Measurements from ENCODE around the gene PHF2.

Gene PHF2

DNA sequence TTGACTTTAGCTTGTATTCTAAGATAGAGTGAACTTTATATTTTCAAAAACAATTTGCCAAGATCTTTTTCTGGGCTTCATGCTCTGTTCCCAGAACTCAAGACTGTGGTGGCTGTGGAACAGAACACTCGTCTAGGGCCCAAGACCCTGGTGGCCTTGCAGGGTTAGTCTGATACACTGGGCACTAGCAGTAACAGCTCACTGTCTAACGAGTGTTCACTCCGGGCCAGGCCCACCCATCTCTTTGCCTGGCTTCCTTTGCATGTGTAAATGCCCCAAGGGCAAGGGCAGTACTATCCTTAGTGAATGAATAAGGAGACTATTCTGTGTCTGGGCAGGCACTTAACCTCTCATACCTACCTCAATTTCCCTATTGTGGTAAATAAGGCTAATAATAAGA, 47.4 kb downstream of the PHF2 start:
- H3K9ac ChIP-seq (ENCODE audit: low read length) = no peak overlapping the region
- H3K9me3 ChIP-seq (ENCODE audit: low read length) = no peaks in the 10 kb centered on the region
- H3K36me3 ChIP-seq (ENCODE audit: insufficient read depth, low read length) = no peaks in the 10 kb centered on the region
- no peak overlapping the region for H3K4me3 ChIP-seq (ENCODE audit: low read depth in 1 of 2, low read length in 2 of 2)
- H3K27ac ChIP-seq (ENCODE audit: low read depth, low read length) = no peak overlapping the region
- no peaks in the 10 kb centered on the region for H3K27me3 ChIP-seq (ENCODE audit: control insufficient read depth in 1 of 2, insufficient read depth in 2 of 2, low read length in 2 of 2)
- peaks cover 11% of the 10 kb centered on the region for H3K4me1 ChIP-seq (ENCODE audit: insufficient read depth, low read length)

- no peaks in the 10 kb centered on the region for H3K27me3 ChIP-seq (ENCODE audit: control insufficient read depth in 1 of 2, insufficient read depth in 2 of 2, low read length in 2 of 2)
- H3K27ac ChIP-seq (ENCODE audit: low read depth, low read length) = no peak overlapping the region
These were observed 48.0 kb downstream of the PHF2 start for GRCh38 chr9:93624431-93624834.

GRCh38 chr9:93624977-93625376, 48.6 kb downstream of the PHF2 start:
- Histone ChIP-seq H3K9me3 (ENCODE audit: low read length) (no peaks in the 10 kb centered on the region), H3K9ac (ENCODE audit: low read length) (no peak overlapping the region), H3K27ac (ENCODE audit: low read depth, low read length) (no peak overlapping the region), H3K4me1 (ENCODE audit: insufficient read depth, low read length) (peaks cover 5% of the 10 kb centered on the region), H3K36me3 (ENCODE audit: insufficient read depth, low read length) (no peaks in the 10 kb centered on the region), H3K4me3 (ENCODE audit: low read depth in 1 of 2, low read length in 2 of 2) (no peak overlapping the region), H3K27me3 (ENCODE audit: control insufficient read depth in 1 of 2, insufficient read depth in 2 of 2, low read length in 2 of 2) (no peaks in the 10 kb centered on the region)

More at GRCh38 chr9:93624431-93624834, 48.0 kb downstream of the PHF2 start:
- Histone ChIP-seq H3K4me1 (ENCODE audit: insufficient read depth, low read length) (peaks cover 5% of the 10 kb centered on the region), H3K4me3 (ENCODE audit: low read depth in 1 of 2, low read length in 2 of 2) (no peak overlapping the region), H3K9me3 (ENCODE audit: low read length) (no peaks in the 10 kb centered on the region), H3K36me3 (ENCODE audit: insufficient read depth, low read length) (no peaks in the 10 kb centered on the region), H3K9ac (ENCODE audit: low read length) (no peak overlapping the region)

- Histone ChIP-seq H3K27me3 (ENCODE audit: control insufficient read depth in 1 of 2, insufficient read depth in 2 of 2, low read length in 2 of 2) (no peaks in the 10 kb centered on the region), H3K36me3 (ENCODE audit: insufficient read depth, low read length) (peaks cover 28% of the 10 kb centered on the region), H3K27ac (ENCODE audit: low read depth, low read length) (no peak overlapping the region), H3K9me3 (ENCODE audit: low read length) (no peaks in the 10 kb centered on the region), H3K4me1 (ENCODE audit: insufficient read depth, low read length) (no peaks in the 10 kb centered on the region), H3K4me3 (ENCODE audit: low read depth in 1 of 2, low read length in 2 of 2) (no peak overlapping the region), H3K9ac (ENCODE audit: low read length) (no peak overlapping the region)
These were observed 53.5 kb downstream of the PHF2 start for GRCh38 chr9:93629920-93630319.

GRCh38 chr9:93630806-93631411, 54.5 kb downstream of the PHF2 start:
- Histone ChIP-seq H3K9me3 (ENCODE audit: low read length) (no peaks in the 10 kb centered on the region), H3K4me1 (ENCODE audit: insufficient read depth, low read length) (no peaks in the 10 kb centered on the region), H3K9ac (ENCODE audit: low read length) (no peak overlapping the region), H3K27me3 (ENCODE audit: control insufficient read depth in 1 of 2, insufficient read depth in 2 of 2, low read length in 2 of 2) (no peaks in the 10 kb centered on the region), H3K4me3 (ENCODE audit: low read depth in 1 of 2, low read length in 2 of 2) (no peak overlapping the region), H3K36me3 (ENCODE audit: insufficient read depth, low read length) (peaks cover 28% of the 10 kb centered on the region), H3K27ac (ENCODE audit: low read depth, low read length) (no peak overlapping the region)

GRCh38 chr9:93633492-93634221, 57.3 kb downstream of the PHF2 start:
- no peak overlapping the region for H3K9ac ChIP-seq (ENCODE audit: low read length)
- no peak overlapping the region for H3K27ac ChIP-seq (ENCODE audit: low read depth, low read length)

DNA sequence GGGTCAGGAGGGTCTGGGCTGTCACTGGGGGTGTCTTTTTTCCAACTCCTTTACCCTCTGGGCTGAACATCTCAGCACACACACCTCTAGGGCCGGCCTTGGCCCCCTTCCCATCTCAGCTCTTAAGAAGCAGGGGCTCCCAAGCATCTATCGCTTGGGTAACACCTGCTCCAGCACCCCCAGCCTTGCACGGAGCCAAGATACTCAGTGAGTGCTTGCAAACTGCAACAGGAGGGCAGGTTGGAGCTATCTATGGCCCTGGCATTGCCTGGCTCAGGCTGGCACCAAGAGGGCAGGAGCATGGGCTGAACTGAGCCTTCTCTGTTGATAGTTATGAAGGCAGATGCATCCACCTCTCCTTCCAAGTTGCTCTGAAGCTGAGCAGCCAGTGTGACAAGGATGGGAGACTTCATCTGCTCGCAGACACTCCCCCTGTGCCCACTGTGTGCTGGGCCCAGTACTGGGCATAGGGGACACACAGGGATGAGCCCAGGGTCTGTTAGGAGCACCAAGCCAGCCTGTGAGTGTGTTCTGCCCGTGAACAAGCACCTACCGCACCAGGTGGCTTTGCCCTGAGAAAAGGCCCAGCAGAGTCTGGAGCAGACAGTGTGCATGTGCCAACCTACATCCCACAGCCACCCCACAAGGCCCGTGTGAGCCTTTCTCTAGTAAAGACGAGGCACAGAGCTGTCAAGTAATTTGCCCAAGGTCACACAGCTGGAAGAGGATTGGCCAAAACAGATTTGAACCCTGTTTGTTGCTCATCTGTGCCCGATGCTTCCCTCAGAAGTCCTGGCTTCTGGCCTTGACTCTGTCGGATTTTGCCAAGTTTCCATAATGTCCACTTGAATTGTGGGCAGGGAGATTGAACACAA, 58.2 kb downstream of the PHF2 start:
- no peak overlapping the region for H3K9ac ChIP-seq (ENCODE audit: low read length)
- H3K9me3 ChIP-seq (ENCODE audit: low read length) = no peaks in the 10 kb centered on the region
- H3K36me3 ChIP-seq (ENCODE audit: insufficient read depth, low read length) = peaks cover 46% of the 10 kb centered on the region
- no peak overlapping the region for H3K27ac ChIP-seq (ENCODE audit: low read depth, low read length)
- no peak overlapping the region for H3K4me3 ChIP-seq (ENCODE audit: low read depth in 1 of 2, low read length in 2 of 2)
- no peaks in the 10 kb centered on the region for H3K27me3 ChIP-seq (ENCODE audit: control insufficient read depth in 1 of 2, insufficient read depth in 2 of 2, low read length in 2 of 2)
- H3K4me1 ChIP-seq (ENCODE audit: insufficient read depth, low read length) = no peaks in the 10 kb centered on the region

More at GRCh38 chr9:93633492-93634221, 57.3 kb downstream of the PHF2 start:
- Histone ChIP-seq H3K36me3 (ENCODE audit: insufficient read depth, low read length) (peaks cover 46% of the 10 kb centered on the region), H3K27me3 (ENCODE audit: control insufficient read depth in 1 of 2, insufficient read depth in 2 of 2, low read length in 2 of 2) (no peaks in the 10 kb centered on the region), H3K4me1 (ENCODE audit: insufficient read depth, low read length) (no peaks in the 10 kb centered on the region), H3K9me3 (ENCODE audit: low read length) (no peaks in the 10 kb centered on the region), H3K4me3 (ENCODE audit: low read depth in 1 of 2, low read length in 2 of 2) (no peak overlapping the region)

DNA sequence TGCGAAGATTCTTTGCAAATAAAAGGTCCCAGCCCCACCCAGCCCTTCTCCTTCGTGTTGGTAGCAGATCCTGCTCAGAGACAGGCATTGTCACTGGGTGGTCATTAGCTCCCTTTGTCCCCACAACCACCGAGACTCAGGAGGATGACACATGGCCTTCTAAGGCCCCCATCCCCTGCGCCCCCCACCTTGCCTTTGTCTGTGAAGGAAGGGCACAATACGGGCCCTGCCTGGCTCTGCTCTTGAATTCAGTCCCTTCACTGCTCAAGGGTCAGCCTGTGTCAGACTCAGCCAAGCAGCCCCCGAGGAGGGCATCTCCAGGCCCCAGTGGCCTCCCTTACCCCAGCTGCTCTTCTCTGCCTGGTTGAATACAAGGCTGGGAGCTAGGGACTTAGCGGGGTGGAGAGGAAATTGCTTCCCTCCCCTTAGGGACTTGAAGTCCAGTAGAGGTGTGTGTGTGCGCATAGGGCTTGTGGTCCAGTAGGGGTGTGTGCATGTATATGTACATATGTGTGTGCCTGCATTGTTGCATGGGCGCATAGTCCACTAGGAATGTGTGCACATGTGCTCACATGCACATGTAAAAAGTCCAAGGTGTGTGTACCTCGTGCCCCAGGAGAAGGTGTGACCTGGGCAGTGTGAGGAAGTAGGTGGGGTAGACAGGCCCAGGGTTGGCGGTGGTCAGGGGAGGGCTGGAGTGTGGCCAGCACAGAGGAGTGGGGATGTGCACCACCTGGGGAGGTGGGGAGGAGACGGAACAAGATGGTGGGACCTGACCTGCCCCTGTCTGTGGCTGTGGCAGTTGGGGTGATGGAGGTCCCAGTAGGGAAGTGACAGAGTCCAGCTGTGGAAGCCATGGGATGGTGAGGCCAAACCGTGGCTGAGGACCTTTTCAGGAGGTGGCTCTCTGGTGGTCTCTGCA, 59.1 kb downstream of the PHF2 start:
- peaks cover 45% of the 10 kb centered on the region for H3K36me3 ChIP-seq (ENCODE audit: insufficient read depth, low read length)
- no peak overlapping the region for H3K27ac ChIP-seq (ENCODE audit: low read depth, low read length)
- no peaks in the 10 kb centered on the region for H3K4me1 ChIP-seq (ENCODE audit: insufficient read depth, low read length)
- H3K9me3 ChIP-seq (ENCODE audit: low read length) = no peaks in the 10 kb centered on the region
- H3K9ac ChIP-seq (ENCODE audit: low read length) = no peak overlapping the region
- H3K4me3 ChIP-seq (ENCODE audit: low read depth in 1 of 2, low read length in 2 of 2) = no peak overlapping the region
- H3K27me3 ChIP-seq (ENCODE audit: control insufficient read depth in 1 of 2, insufficient read depth in 2 of 2, low read length in 2 of 2) = no peaks in the 10 kb centered on the region

DNA sequence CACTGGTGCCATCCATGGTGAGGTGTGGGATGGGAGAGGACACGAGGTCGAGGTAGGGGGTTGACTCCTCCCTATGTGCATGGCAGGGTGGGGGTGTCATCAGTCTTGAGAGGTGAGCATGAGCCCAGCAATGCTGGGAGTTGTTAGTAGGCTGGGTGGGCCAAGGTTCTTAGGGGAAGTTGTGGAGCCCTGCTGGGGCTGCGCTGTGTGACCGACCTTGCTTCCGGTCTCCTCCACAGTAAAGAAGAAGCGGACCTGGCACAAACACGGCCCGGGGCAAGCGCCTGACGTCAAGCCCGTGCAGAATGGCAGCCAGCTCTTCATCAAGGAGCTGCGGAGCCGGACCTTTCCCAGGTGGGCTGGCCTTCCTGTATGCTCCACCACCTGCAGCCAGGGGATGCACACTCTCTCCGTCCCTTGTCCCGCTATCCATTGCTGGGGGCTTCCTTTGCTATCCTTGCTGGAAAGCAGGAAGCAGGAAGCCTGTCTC, 59.8 kb downstream of the PHF2 start:
- H3K9ac ChIP-seq (ENCODE audit: low read length) = no peak overlapping the region
- H3K27me3 ChIP-seq (ENCODE audit: control insufficient read depth in 1 of 2, insufficient read depth in 2 of 2, low read length in 2 of 2) = no peaks in the 10 kb centered on the region
- H3K36me3 ChIP-seq (ENCODE audit: insufficient read depth, low read length) = peaks cover 37% of the 10 kb centered on the region
- H3K9me3 ChIP-seq (ENCODE audit: low read length) = no peaks in the 10 kb centered on the region
- H3K4me1 ChIP-seq (ENCODE audit: insufficient read depth, low read length) = peaks cover 4% of the 10 kb centered on the region
- H3K27ac ChIP-seq (ENCODE audit: low read depth, low read length) = no peak overlapping the region
- no peak overlapping the region for H3K4me3 ChIP-seq (ENCODE audit: low read depth in 1 of 2, low read length in 2 of 2)

DNA sequence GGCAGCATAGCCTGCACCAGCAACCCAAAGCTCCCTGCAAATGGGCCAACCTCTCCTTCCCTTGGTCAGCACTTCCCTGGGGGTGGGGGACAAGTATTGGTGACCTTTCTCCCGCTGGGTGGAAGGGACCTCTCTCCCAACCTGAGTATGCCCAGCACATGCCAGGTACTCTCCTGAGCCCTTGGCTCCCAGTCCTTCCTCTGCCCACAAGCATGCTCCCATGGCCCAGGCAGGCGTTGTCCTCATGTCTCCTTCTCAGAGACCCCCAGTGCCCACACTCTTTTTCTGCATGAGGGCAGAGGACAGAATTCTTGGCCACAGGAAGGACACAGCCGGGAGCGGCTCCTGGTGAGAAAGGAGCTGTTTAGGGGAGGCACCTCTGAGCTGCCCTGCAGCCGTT, 60.3 kb downstream of the PHF2 start:
- Histone ChIP-seq H3K27me3 (ENCODE audit: control insufficient read depth in 1 of 2, insufficient read depth in 2 of 2, low read length in 2 of 2) (no peaks in the 10 kb centered on the region), H3K36me3 (ENCODE audit: insufficient read depth, low read length) (peaks cover 37% of the 10 kb centered on the region), H3K9ac (ENCODE audit: low read length) (no peak overlapping the region)

More for the DNA sequence above, 60.3 kb downstream of the PHF2 start:
- Histone ChIP-seq H3K9me3 (ENCODE audit: low read length) (no peaks in the 10 kb centered on the region), H3K4me3 (ENCODE audit: low read depth in 1 of 2, low read length in 2 of 2) (no peak overlapping the region), H3K4me1 (ENCODE audit: insufficient read depth, low read length) (peaks cover 8% of the 10 kb centered on the region), H3K27ac (ENCODE audit: low read depth, low read length) (no peak overlapping the region)

Measured in muscle layer of colon (tissue), 2 donors.